Peyer's patch (tissue), 4 donors: ENCODE data around the gene ZNF273. TPM values are rescaled to one million over a fixed set of nuclear protein-coding genes. Genes with fewer than 3 reads are reported as not detected.
"Not testable (repeated sequence)": the region's sequence is repeated elsewhere in the genome, so short reads cannot be mapped to it uniquely, and the experiment has no call there.

Experiments
- DNase-seq, 3 donors: peaks; one replicate each; pipeline ENCODE4 v3.0.0-alpha.2; 2017 to 2019
- H3K27ac ChIP-seq, 4 donors: fragments of 200-600 bp; sonication (generic); one replicate each; pipeline ENCODE4 v1.5.1; 2016 to 2019
- H3K27me3 ChIP-seq, 2 donors: fragments of 200-600 bp; sonication (generic); one replicate each; pipeline ENCODE4 v1.5.1; 2019
- H3K36me3 ChIP-seq, 3 donors: fragments of 200-600 bp; sonication (generic); one replicate each; pipeline ENCODE4 v1.5.1; 2016 to 2019
- H3K4me1 ChIP-seq, 4 donors: fragments of 200-600 bp; sonication (generic); one replicate each; pipeline ENCODE4 v1.5.1; 2016 to 2019
- H3K4me3 ChIP-seq, 4 donors: fragments of 200-600 bp; sonication (generic); 1 replicate in 3 of 4; 2 replicates in 1 of 4; pipeline ENCODE4 v1.5.1; 2016 to 2019; ENCODE audit warnings: mild to moderate bottlenecking in 1 of 4
- H3K9me3 ChIP-seq, 4 donors: fragments of 200-600 bp; sonication (generic); one replicate each; pipeline ENCODE4 v1.5.1; 2016 to 2019; ENCODE audit warnings: mild to moderate bottlenecking in 1 of 4
- CTCF ChIP-seq, 6 experiments: fragments of 450-650 bp in 4 of 6; fragments of 200-600 bp in 2 of 6; sonication (generic) in 1 of 6; IDR thresholded peaks; one replicate each; pipeline ENCODE4 v1.5.1; 2017 to 2019; ENCODE audit warnings: antibody characterized with exemption in 6 of 6, mild to moderate bottlenecking in 3 of 6, moderate library complexity in 1 of 6
- POLR2A ChIP-seq, 2 donors: fragments of 450-650 bp; IDR thresholded peaks; one replicate each; pipeline ENCODE4 v1.5.1; 2017; ENCODE audit warnings: antibody characterized with exemption in 2 of 2, mild to moderate bottlenecking in 2 of 2, moderate library complexity in 2 of 2
- total RNA-seq, 4 donors: library from RNA; depleted of rRNA; stranded (reverse); fragments of >200 nt; gene quantifications; one replicate each; pipeline ENCODE4 v1.1.0, GENCODE V29; 2016

ZNF273 gene
- total RNA-seq, 4 donors from 2014 or later = 1.6 to 9.1 (median 3.4) TPM

DNA sequence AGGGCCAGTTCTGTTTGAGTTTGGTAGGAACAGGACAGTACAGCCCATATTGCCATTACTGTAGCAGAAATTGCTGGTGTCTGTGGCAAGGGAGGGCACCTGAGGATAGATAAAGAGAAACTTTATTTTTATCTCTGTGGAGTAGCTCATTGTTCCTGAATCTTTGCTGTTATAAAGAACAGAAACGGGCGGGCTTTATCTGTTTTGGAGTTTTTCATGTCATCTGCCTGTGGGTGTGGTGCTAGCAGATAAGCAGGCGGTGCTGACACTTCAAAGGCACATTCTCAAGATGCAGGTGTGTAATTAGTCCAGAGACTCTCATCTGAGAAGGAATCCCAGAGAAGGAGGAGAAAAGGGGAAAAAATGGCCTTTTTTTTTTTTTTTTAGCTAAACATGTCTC, 11.5 kb downstream of the ZNF273 start:
- no peak for DNase-seq
- Histone ChIP-seq H3K36me3 (peaks cover 0 to 12% (median 0%) of the 10 kb centered on the region in 3 donors), H3K4me1 (no peaks in the 10 kb centered on the region), H3K9me3 (no peaks in the 10 kb centered on the region), H3K27ac (no peak overlapping the region), H3K4me3 (no peak overlapping the region), H3K27me3 (no peaks in the 10 kb centered on the region)
- no peak for TF ChIP-seq POLR2A (IDR thresholded peaks at IDR 0.05)
- no peak for TF ChIP-seq CTCF (IDR thresholded peaks at IDR 0.05)

GRCh38 chr7:64915301-64915700, 12.2 kb downstream of the ZNF273 start:
- not testable (repeated sequence) for H3K4me1 ChIP-seq, H3K27me3 ChIP-seq, H3K9me3 ChIP-seq, H3K27ac ChIP-seq, DNase-seq, H3K4me3 ChIP-seq
- H3K36me3 ChIP-seq = peaks cover 0 to 13% (median 0%) of the 10 kb centered on the region in 3 donors

GRCh38 chr7:64928252-64929187, 25.4 kb downstream of the ZNF273 start:
- not testable (repeated sequence) for H3K4me1 ChIP-seq, H3K27me3 ChIP-seq
- H3K9me3 ChIP-seq = peaks cover 0 to 40% (median 5%) of the 10 kb centered on the region in 4 donors

GRCh38 chr7:64934478-64934877, 31.4 kb downstream of the ZNF273 start:
- H3K9me3 ChIP-seq = peaks cover 0 to 11% (median 0%) of the 10 kb centered on the region in 4 donors
- no peak overlapping the region for H3K27ac ChIP-seq
- no peak overlapping the region for H3K4me3 ChIP-seq
- DNase-seq = no peak
- H3K4me1 ChIP-seq = no peaks in the 10 kb centered on the region
- no peaks in the 10 kb centered on the region for H3K36me3 ChIP-seq
- TF ChIP-seq CTCF (IDR thresholded peaks at IDR 0.05) (no peak), POLR2A (IDR thresholded peaks at IDR 0.05) (no peak)
- H3K27me3 ChIP-seq = no peaks in the 10 kb centered on the region

More at GRCh38 chr7:64928252-64929187, 25.4 kb downstream of the ZNF273 start:
- not testable (repeated sequence) for DNase-seq, H3K27ac ChIP-seq, H3K4me3 ChIP-seq
- H3K36me3 ChIP-seq = peaks cover 0 to 45% (median 0%) of the 10 kb centered on the region in 3 donors

GRCh38 chr7:64938540-64938939, 35.5 kb downstream of the ZNF273 start:
- TF ChIP-seq POLR2A (IDR thresholded peaks at IDR 0.05) = no peak
- no peak for TF ChIP-seq CTCF (IDR thresholded peaks at IDR 0.05)
- Histone ChIP-seq H3K4me3 (no peak overlapping the region), H3K36me3 (no peaks in the 10 kb centered on the region), H3K27ac (no peak overlapping the region), H3K4me1 (no peaks in the 10 kb centered on the region), H3K27me3 (no peaks in the 10 kb centered on the region), H3K9me3 (peaks cover 0 to 3% (median 0%) of the 10 kb centered on the region in 4 donors)
- DNase-seq = no peak

GRCh38 chr7:64940021-64940420, 36.9 kb downstream of the ZNF273 start:
- H3K4me3 ChIP-seq, DNase-seq, H3K9me3 ChIP-seq, H3K27me3 ChIP-seq, H3K27ac ChIP-seq, H3K36me3 ChIP-seq, H3K4me1 ChIP-seq: not testable (repeated sequence)

GRCh38 chr7:64944667-64945502, 41.8 kb downstream of the ZNF273 start:
- not testable (repeated sequence) for H3K36me3 ChIP-seq, H3K27ac ChIP-seq, H3K4me3 ChIP-seq, H3K9me3 ChIP-seq, DNase-seq
- peaks cover 0 to 11% (median 1%) of the 10 kb centered on the region in 4 donors for H3K4me1 ChIP-seq
- peaks cover 0 to 11% of the 10 kb centered on the region in 2 donors for H3K27me3 ChIP-seq
